ENCODE measurements around the gene SFT2D1.

DNA sequence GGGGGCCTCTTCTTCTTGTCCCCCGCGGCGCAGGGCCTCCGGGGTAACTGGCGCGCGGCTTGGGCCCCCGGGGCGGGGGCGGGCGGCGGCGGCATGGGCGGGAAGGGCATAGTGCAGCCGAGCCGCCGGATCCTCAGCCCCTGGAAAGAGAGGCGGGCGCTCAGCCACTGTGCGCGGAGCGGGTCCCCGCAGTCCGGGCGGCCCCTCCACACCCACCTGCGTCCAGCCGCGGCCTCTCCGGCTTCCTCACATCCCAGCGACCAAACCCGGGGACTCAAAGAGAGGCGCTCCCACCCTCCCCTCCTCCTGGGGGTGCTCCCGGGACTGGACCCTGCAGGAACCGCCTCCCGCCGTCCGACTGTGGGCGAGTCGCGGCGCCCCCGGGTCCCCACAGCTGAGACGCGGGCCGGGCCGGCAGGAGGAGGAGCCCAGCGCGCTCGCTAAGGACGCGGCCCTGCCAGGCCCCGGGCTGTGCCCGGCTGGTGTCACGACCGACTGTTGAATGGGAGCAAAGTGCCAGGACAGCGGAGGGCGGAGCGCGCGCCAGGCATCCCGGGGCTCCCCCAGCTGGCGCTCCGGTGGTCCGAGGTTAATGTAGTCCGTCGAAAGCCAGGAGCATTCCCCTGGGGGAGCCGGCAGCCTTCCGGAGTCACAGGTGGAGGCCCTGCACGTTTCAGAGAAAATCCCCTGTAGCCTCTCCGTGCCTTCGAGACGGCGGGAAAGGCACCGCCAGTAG, 34.1 kb downstream of the SFT2D1 start, which contains the start of gene PRR18:
- TF ChIP-seq CTCF (IDR thresholded peaks at IDR 0.05) (no peak), POLR2A (IDR thresholded peaks at IDR 0.05) (no peak)

Measured in testis (tissue), 2 donors.